ENCODE data around the gene KDF1.

DNA sequence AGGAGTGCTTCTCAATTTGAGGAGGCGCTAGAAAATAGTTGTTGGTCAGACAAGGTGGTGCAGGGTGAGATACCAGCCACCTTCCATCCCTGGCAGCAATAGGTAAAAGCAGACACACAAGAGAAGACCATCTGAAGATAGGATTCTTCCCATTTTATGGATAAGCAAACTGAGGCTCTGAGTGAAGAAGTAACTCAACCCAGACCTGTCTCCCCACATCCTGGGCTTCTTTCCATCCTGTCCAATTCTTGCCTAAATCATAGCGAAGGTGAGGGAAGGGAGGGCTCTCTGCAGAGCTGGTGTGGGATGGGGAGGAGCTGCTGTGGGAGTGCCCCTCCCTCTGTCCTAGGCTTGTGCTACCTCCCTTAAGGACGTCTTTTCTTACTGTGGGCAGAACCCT is 11.3 kb upstream of the KDF1 start:
- TF ChIP-seq, protein P1, sequence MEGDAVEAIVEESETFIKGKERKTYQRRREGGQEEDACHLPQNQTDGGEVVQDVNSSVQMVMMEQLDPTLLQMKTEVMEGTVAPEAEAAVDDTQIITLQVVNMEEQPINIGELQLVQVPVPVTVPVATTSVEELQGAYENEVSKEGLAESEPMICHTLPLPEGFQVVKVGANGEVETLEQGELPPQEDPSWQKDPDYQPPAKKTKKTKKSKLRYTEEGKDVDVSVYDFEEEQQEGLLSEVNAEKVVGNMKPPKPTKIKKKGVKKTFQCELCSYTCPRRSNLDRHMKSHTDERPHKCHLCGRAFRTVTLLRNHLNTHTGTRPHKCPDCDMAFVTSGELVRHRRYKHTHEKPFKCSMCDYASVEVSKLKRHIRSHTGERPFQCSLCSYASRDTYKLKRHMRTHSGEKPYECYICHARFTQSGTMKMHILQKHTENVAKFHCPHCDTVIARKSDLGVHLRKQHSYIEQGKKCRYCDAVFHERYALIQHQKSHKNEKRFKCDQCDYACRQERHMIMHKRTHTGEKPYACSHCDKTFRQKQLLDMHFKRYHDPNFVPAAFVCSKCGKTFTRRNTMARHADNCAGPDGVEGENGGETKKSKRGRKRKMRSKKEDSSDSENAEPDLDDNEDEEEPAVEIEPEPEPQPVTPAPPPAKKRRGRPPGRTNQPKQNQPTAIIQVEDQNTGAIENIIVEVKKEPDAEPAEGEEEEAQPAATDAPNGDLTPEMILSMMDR (IDR thresholded peaks at IDR 0.05; ENCODE audit: borderline replicate concordance, extremely low read depth, low read length, poor library complexity, severe bottlenecking): no peak
- TF ChIP-seq EZH2 (IDR thresholded peaks at IDR 0.05; ENCODE audit: borderline replicate concordance, low read depth, low read length, severe bottlenecking): no peak

Measured in DND-41 (cell line).